A673 (cell line): Measurements from ENCODE around the gene FAM120B. TPM values are rescaled to one million over a fixed set of nuclear protein-coding genes. Genes with fewer than 3 reads are reported as not detected.

Source experiments
- BruUV-seq: library from RNA; stranded (reverse); fragments of 400-500 nt; replicated peaks from 2 replicates; lab custom pipeline; 2021; lab: Mats Ljungman, UMichigan
- CTCF ChIA-PET: fragments of 300-600 bp; sonication (Branson Sonifier 250); formaldehyde crosslinking; loops from one replicate; lab custom pipeline; 2022; ENCODE audit warnings: antibody characterized with exemption; lab: Charles Lee
- POLR2A ChIA-PET: fragments of 300-600 bp; sonication (Branson Sonifier 250); formaldehyde crosslinking; loops from one replicate; lab custom pipeline; 2022; ENCODE audit warnings: antibody characterized with exemption; ENCODE audit not compliant: low non-redundant PET; lab: Charles Lee
- DNase-seq: peaks from one replicate; pipeline ENCODE4 v3.0.0-alpha.2; 2015; ENCODE audit warnings: low spot score
- H3K27ac ChIP-seq: fragments of 200-600 bp; sonication (generic); 2 replicates; pipeline ENCODE4 v1.5.1; 2016; ENCODE audit warnings: mixed run types, low read depth, mild to moderate bottlenecking, mixed read lengths, antibody characterized with exemption, low read length; ENCODE audit not compliant: poor library complexity, severe bottlenecking
- H3K27me3 ChIP-seq: fragments of 200-600 bp; sonication (generic); replicated peaks from 2 replicates; pipeline ENCODE4 v1.6.1; 2017; ENCODE audit warnings: mixed run types, low read depth, mild to moderate bottlenecking, mixed read lengths, antibody characterized with exemption, low read length; ENCODE audit not compliant: insufficient read depth, poor library complexity
- H3K36me3 ChIP-seq: fragments of 200-600 bp; sonication (generic); 2 replicates; pipeline ENCODE4 v1.6.1; 2016; ENCODE audit warnings: mixed run types, mild to moderate bottlenecking, mixed read lengths, antibody characterized with exemption, low read length; ENCODE audit not compliant: insufficient read depth, poor library complexity, severe bottlenecking
- H3K4me1 ChIP-seq: fragments of 200-600 bp; sonication (generic); 2 replicates; pipeline ENCODE4 v1.6.1; 2017; ENCODE audit warnings: mixed run types, mild to moderate bottlenecking, mixed read lengths, antibody characterized with exemption, low read length; ENCODE audit not compliant: insufficient read depth, poor library complexity, severe bottlenecking
- H3K4me3 ChIP-seq: fragments of 200-600 bp; sonication (generic); 2 replicates; pipeline ENCODE4 v1.5.1; 2016; ENCODE audit warnings: low read depth, mixed run types, mild to moderate bottlenecking, mixed read lengths, low read length; ENCODE audit not compliant: poor library complexity, severe bottlenecking
- H3K9me3 ChIP-seq: fragments of 200-600 bp; sonication (generic); 2 replicates; pipeline ENCODE4 v1.6.1; 2016; ENCODE audit warnings: mixed run types, low read depth, mild to moderate bottlenecking, mixed read lengths, antibody characterized with exemption, low read length; ENCODE audit not compliant: poor library complexity, severe bottlenecking
- EZH2 ChIP-seq: fragments of 200-600 bp; sonication (generic); IDR thresholded peaks from 2 replicates; pipeline ENCODE4 v1.6.1; 2017; ENCODE audit warnings: borderline replicate concordance, low read depth, mild to moderate bottlenecking, mixed read lengths, antibody characterized with exemption, low read length; ENCODE audit not compliant: poor library complexity, severe bottlenecking
- intact Hi-C: fragments of 100-400 bp; cut with micrococcal nuclease; formaldehyde crosslinking; loops from one replicate; pipeline ENCODE4 v1.10.0; 2022; ENCODE audit not compliant: unreplicated experiment
- total RNA-seq: library from RNA; stranded (reverse); gene quantifications from 2 replicates; pipeline ENCODE4 v1.2.3, GENCODE V29; 2021
- TF ChIP-seq, protein P1 (sequence below): fragments of 300-800, 200-600 bp; sonication (generic); conservative IDR thresholded peaks from 2 replicates; pipeline ENCODE4 v1.5.1; 2017; ENCODE audit warnings: low read depth, mild to moderate bottlenecking, antibody characterized with exemption, low read length, moderate library complexity, mixed read lengths

Gene FAM120B
- total RNA-seq, 1 experiment from 2014 or later, result 31.6 TPM

DNA sequence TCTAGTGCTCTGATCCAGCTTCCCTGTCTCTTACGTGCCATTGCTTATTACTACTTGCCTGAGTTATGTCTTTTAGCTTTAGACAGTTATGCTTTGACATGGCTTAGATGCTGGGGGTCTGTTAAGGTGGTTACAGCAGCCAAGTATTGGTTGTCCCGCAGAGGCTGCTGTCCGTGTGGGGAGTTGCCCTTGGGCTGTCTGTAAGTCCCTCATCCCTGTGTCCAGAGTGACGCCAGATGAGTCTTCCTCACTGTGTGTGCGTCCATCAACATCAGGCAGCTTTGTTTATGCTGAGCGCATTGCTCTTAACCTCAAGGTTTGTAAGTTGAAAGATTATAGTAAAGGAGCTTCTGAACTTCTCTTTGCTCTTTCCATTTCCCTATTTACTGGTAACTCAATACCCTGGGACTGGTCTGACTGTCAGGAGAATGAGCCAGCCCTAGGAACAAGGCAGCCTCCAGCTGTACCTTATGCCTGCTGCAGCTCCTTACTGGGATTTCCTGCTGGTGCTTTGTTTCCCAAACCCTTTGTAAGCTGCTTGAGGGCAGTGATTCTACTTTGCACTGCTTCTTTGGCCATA is 7.2 kb downstream of the FAM120B start:
- Histone ChIP-seq H3K36me3 (peaks cover 5% of the 10 kb centered on the region), H3K27ac (no peak overlapping the region), H3K9me3 (no peaks in the 10 kb centered on the region), H3K4me1 (no peaks in the 10 kb centered on the region), H3K4me3 (no peak overlapping the region), H3K27me3 (no peaks in the 10 kb centered on the region)
- TF ChIP-seq, protein P1, sequence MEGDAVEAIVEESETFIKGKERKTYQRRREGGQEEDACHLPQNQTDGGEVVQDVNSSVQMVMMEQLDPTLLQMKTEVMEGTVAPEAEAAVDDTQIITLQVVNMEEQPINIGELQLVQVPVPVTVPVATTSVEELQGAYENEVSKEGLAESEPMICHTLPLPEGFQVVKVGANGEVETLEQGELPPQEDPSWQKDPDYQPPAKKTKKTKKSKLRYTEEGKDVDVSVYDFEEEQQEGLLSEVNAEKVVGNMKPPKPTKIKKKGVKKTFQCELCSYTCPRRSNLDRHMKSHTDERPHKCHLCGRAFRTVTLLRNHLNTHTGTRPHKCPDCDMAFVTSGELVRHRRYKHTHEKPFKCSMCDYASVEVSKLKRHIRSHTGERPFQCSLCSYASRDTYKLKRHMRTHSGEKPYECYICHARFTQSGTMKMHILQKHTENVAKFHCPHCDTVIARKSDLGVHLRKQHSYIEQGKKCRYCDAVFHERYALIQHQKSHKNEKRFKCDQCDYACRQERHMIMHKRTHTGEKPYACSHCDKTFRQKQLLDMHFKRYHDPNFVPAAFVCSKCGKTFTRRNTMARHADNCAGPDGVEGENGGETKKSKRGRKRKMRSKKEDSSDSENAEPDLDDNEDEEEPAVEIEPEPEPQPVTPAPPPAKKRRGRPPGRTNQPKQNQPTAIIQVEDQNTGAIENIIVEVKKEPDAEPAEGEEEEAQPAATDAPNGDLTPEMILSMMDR, result no peak
- no peak for TF ChIP-seq EZH2
- intact Hi-C loops, result no loop called here
- BruUV-seq, result no TSS peak
- CTCF ChIA-PET, result no interaction called here
- POLR2A ChIA-PET, result no interaction called here
- DNase-seq, result no peak

GRCh38 chr6:170314983-170315382 is 8.4 kb downstream of the FAM120B start:
- no peak overlapping the region for H3K27ac ChIP-seq
- CTCF ChIA-PET, result no interaction called here
- BruUV-seq, result no TSS peak
- H3K4me1 ChIP-seq, result no peaks in the 10 kb centered on the region
- H3K36me3 ChIP-seq, result peaks cover 5% of the 10 kb centered on the region
- POLR2A ChIA-PET, result no interaction called here
- no peaks in the 10 kb centered on the region for H3K9me3 ChIP-seq
- TF ChIP-seq EZH2, result no peak
- TF ChIP-seq, protein P1, result no peak
- no peak overlapping the region for H3K4me3 ChIP-seq
- no peak for DNase-seq
- no peaks in the 10 kb centered on the region for H3K27me3 ChIP-seq
- intact Hi-C loops, result no loop called here

GRCh38 chr6:170316071-170316470 is 9.5 kb downstream of the FAM120B start:
- no peak overlapping the region for H3K4me3 ChIP-seq
- TF ChIP-seq, protein P1, result no peak
- TF ChIP-seq EZH2, result no peak
- H3K9me3 ChIP-seq, result no peaks in the 10 kb centered on the region
- intact Hi-C loops, result no loop called here
- ChIA-PET POLR2A (no interaction called here), CTCF (no interaction called here)
- peaks cover 5% of the 10 kb centered on the region for H3K36me3 ChIP-seq
- H3K4me1 ChIP-seq, result no peaks in the 10 kb centered on the region
- no peak overlapping the region for H3K27ac ChIP-seq
- DNase-seq, result no peak
- no peaks in the 10 kb centered on the region for H3K27me3 ChIP-seq
- no TSS peak for BruUV-seq
